Measurements from ENCODE around the gene IRAK2.

The IRAK2 gene

GRCh38 chr3:10224794-10225665 lies 60.3 kb downstream of the IRAK2 start:
- peak; percentile 80 for TF ChIP-seq CTCF (IDR thresholded peaks at IDR 0.05; ENCODE audit: low read depth, low read length)
- no peak overlapping the region for H3K4me3 ChIP-seq (replicated peaks in 1 of 2; ENCODE audit: low read depth in 2 of 2, low read length in 2 of 2)
- DNase-seq (ENCODE audit: low read depth in 2 of 2), result peak; percentile 84 to 85

- H3K4me3 ChIP-seq (replicated peaks in 1 of 2; ENCODE audit: low read depth in 2 of 2, low read length in 2 of 2), result no peak overlapping the region
- DNase-seq (ENCODE audit: low read depth in 2 of 2), result no peak
- no peak for TF ChIP-seq CTCF (IDR thresholded peaks at IDR 0.05; ENCODE audit: low read depth, low read length)
Observed at GRCh38 chr3:10226293-10226692, 61.6 kb downstream of the IRAK2 start.

GRCh38 chr3:10228248-10228950 lies 63.7 kb downstream of the IRAK2 start:
- no peak overlapping the region for H3K4me3 ChIP-seq (replicated peaks in 1 of 2; ENCODE audit: low read depth in 2 of 2, low read length in 2 of 2)
- peak; percentile 50 to 60 for DNase-seq (ENCODE audit: low read depth in 2 of 2)
- no peak for TF ChIP-seq CTCF (IDR thresholded peaks at IDR 0.05; ENCODE audit: low read depth, low read length)

GRCh38 chr3:10229576-10229975 lies 64.9 kb downstream of the IRAK2 start:
- H3K4me3 ChIP-seq (replicated peaks in 1 of 2; ENCODE audit: low read depth in 2 of 2, low read length in 2 of 2), result no peak overlapping the region
- TF ChIP-seq CTCF (IDR thresholded peaks at IDR 0.05; ENCODE audit: low read depth, low read length), result no peak
- no peak for DNase-seq (ENCODE audit: low read depth in 2 of 2)

- no peak for TF ChIP-seq CTCF (IDR thresholded peaks at IDR 0.05; ENCODE audit: low read depth, low read length)
- no peak for DNase-seq (ENCODE audit: low read depth in 2 of 2)
- no peak overlapping the region for H3K4me3 ChIP-seq (replicated peaks in 1 of 2; ENCODE audit: low read depth in 2 of 2, low read length in 2 of 2)
Observed at GRCh38 chr3:10232137-10232536, 67.4 kb downstream of the IRAK2 start.

- no peak for DNase-seq (ENCODE audit: low read depth in 2 of 2)
- H3K4me3 ChIP-seq (replicated peaks in 1 of 2; ENCODE audit: low read depth in 2 of 2, low read length in 2 of 2), result no peak overlapping the region
- TF ChIP-seq CTCF (IDR thresholded peaks at IDR 0.05; ENCODE audit: low read depth, low read length), result no peak
Observed at GRCh38 chr3:10233988-10234387, 69.3 kb downstream of the IRAK2 start.
